ENCODE data around the gene TIMP3. TPM values are rescaled to one million over a fixed set of nuclear protein-coding genes. Genes with fewer than 3 reads are reported as not detected.

The TIMP3 gene
- total and polyA plus RNA-seq, 2 donors (not counting 1 experiment from before 2014, with no cell fraction given), result not detected

DNA sequence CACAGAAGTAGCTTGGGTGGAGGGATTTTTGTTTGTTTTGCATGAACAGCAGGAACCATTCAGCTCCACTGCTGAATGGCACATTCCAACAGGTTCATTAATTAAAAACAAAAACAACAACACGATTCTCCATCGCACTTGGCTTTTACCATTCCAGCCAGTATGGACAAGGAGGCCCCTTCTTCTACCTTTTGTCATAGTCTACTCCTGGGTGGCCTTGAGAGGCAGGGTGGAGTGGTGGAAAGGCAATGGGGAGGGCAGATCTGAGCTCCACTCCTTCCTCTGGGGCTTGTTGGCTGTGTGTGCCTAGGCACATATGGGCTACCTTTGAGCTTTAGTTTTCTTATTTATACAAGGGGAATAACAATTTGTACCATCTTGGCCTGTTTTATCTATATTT, 4.8 kb downstream of the TIMP3 start:
- Histone ChIP-seq H3K4me1 (ENCODE audit: control insufficient read depth in 2 of 2, insufficient read depth in 2 of 2, low read length in 2 of 2) (peaks cover 5 to 8% of the 10 kb centered on the region in 2 donors), H3K27ac (ENCODE audit: low read length in 2 of 2) (no peak overlapping the region), H3K9ac (ENCODE audit: low read length) (no peak overlapping the region), H3K79me2 (ENCODE audit: control insufficient read depth, insufficient read depth, low read length) (no peaks in the 10 kb centered on the region), H3K36me3 (replicated peaks in 1 of 2; ENCODE audit: control extremely low read depth in 1 of 2, control insufficient read depth in 1 of 2, extremely low read depth in 1 of 2, insufficient read depth in 2 of 2, low read length in 1 of 2) (no peaks in the 10 kb centered on the region), H2AFZ (ENCODE audit: insufficient read depth, low read depth, low read length, poor library complexity, severe bottlenecking) (no peak overlapping the region), H4K20me1 (ENCODE audit: control insufficient read depth, insufficient read depth, low read length, poor library complexity, severe bottlenecking) (no peaks in the 10 kb centered on the region), H3K27me3 (replicated peaks in 1 of 4; ENCODE audit: control extremely low read depth in 1 of 4, control insufficient read depth in 3 of 4, insufficient read depth in 4 of 4, low read length in 3 of 4) (peaks cover 0 to 13% (median 6%) of the 10 kb centered on the region in 4 experiments), H3K4me2 (replicated peaks; ENCODE audit: low read depth, low read length, poor library complexity, severe bottlenecking) (no peak overlapping the region), H3K4me3 (ENCODE audit: control extremely low read depth in 1 of 5, extremely low read depth in 1 of 5, insufficient read depth in 1 of 5, low read depth in 2 of 5, low read length in 4 of 5) (no peak overlapping the region), H3K9me3 (ENCODE audit: control extremely low read depth in 1 of 3, control insufficient read depth in 2 of 3, insufficient read depth in 1 of 3, low read length in 2 of 3) (no peaks in the 10 kb centered on the region)
- TF ChIP-seq EZH2 (IDR thresholded peaks at IDR 0.05; ENCODE audit: borderline replicate concordance, insufficient read depth, low read depth, low read length, poor library complexity, severe bottlenecking) (no peak), CTCF (IDR thresholded peaks at IDR 0.05) (no peak)
- no CpG with 5 or more reads among the region's 2 CpGs for WGBS (ENCODE audit: insufficient coverage)
- Mint-ChIP-seq H3K4me1 (peaks cover 4% of the 10 kb centered on the region), H3K4me3 (no peak overlapping the region), H3K27me3 (peaks cover 55% of the 10 kb centered on the region), H3K27ac (no peak overlapping the region), H3K9me3 (ENCODE audit: insufficient read depth) (no peaks in the 10 kb centered on the region)
- ChIA-PET CTCF (interaction anchor here (0.5 kb wide), 1 partner anchor 11 kb away, joined by 4 read pairs; no protein-coding TSS in a partner anchor), POLR2A (no interaction called here)
- no peak for ATAC-seq (ENCODE audit: low read depth)
- no peak for DNase-seq
- intact Hi-C loops (cut with micrococcal nuclease), result no loop called here

GRCh38 chr22:32808038-32808445, 6.5 kb downstream of the TIMP3 start:
- Histone ChIP-seq H3K27ac (ENCODE audit: low read length in 2 of 2) (no peak overlapping the region), H3K27me3 (replicated peaks in 1 of 4; ENCODE audit: control extremely low read depth in 1 of 4, control insufficient read depth in 3 of 4, insufficient read depth in 4 of 4, low read length in 3 of 4) (peaks cover 0 to 10% (median 2%) of the 10 kb centered on the region in 4 experiments), H3K9me3 (ENCODE audit: control extremely low read depth in 1 of 3, control insufficient read depth in 2 of 3, insufficient read depth in 1 of 3, low read length in 2 of 3) (no peaks in the 10 kb centered on the region), H3K4me1 (ENCODE audit: control insufficient read depth in 2 of 2, insufficient read depth in 2 of 2, low read length in 2 of 2) (no peaks in the 10 kb centered on the region), H3K4me2 (replicated peaks; ENCODE audit: low read depth, low read length, poor library complexity, severe bottlenecking) (no peak overlapping the region), H4K20me1 (ENCODE audit: control insufficient read depth, insufficient read depth, low read length, poor library complexity, severe bottlenecking) (no peaks in the 10 kb centered on the region), H3K9ac (ENCODE audit: low read length) (no peak overlapping the region), H3K36me3 (replicated peaks in 1 of 2; ENCODE audit: control extremely low read depth in 1 of 2, control insufficient read depth in 1 of 2, extremely low read depth in 1 of 2, insufficient read depth in 2 of 2, low read length in 1 of 2) (no peaks in the 10 kb centered on the region), H2AFZ (ENCODE audit: insufficient read depth, low read depth, low read length, poor library complexity, severe bottlenecking) (no peak overlapping the region), H3K4me3 (ENCODE audit: control extremely low read depth in 1 of 5, extremely low read depth in 1 of 5, insufficient read depth in 1 of 5, low read depth in 2 of 5, low read length in 4 of 5) (no peak overlapping the region), H3K79me2 (ENCODE audit: control insufficient read depth, insufficient read depth, low read length) (no peaks in the 10 kb centered on the region)
- no peaks in the 10 kb centered on the region for H3K9me3 Mint-ChIP-seq (ENCODE audit: insufficient read depth)
- intact Hi-C loops (cut with micrococcal nuclease), result no loop called here
- CTCF ChIA-PET, result interaction anchor here (1.3 kb wide), 1 partner anchor 11 kb away, joined by 4 read pairs; no protein-coding TSS in a partner anchor
- 86% methylated on average over 3 of the region's 4 CpGs for WGBS (ENCODE audit: insufficient coverage)
- POLR2A ChIA-PET, result no interaction called here
- H3K4me3 Mint-ChIP-seq, result no peak overlapping the region
- peaks cover 51% of the 10 kb centered on the region for H3K27me3 Mint-ChIP-seq
- no peak overlapping the region for H3K27ac Mint-ChIP-seq
- TF ChIP-seq CTCF (IDR thresholded peaks at IDR 0.05), result no peak
- TF ChIP-seq EZH2 (IDR thresholded peaks at IDR 0.05; ENCODE audit: borderline replicate concordance, insufficient read depth, low read depth, low read length, poor library complexity, severe bottlenecking), result no peak
- DNase-seq (no peak), ATAC-seq (ENCODE audit: low read depth) (no peak)
- peaks cover under 1% of the 10 kb centered on the region for H3K4me1 Mint-ChIP-seq

All from B cell (primary cell).